Islet precursor cell (in vitro differentiated cells): Measurements from ENCODE around the gene TMEM164.

ENCODE experiments used
- DNase-seq: peaks from one replicate; pipeline ENCODE4 v3.0.0-alpha.2; 2018

Gene TMEM164

GRCh38 chrX:110086162-110086915, 83.4 kb downstream of the TMEM164 start:
- DNase-seq, result no peak

- no peak for DNase-seq
Observed at GRCh38 chrX:110086916-110087484, 84.1 kb downstream of the TMEM164 start.

DNA sequence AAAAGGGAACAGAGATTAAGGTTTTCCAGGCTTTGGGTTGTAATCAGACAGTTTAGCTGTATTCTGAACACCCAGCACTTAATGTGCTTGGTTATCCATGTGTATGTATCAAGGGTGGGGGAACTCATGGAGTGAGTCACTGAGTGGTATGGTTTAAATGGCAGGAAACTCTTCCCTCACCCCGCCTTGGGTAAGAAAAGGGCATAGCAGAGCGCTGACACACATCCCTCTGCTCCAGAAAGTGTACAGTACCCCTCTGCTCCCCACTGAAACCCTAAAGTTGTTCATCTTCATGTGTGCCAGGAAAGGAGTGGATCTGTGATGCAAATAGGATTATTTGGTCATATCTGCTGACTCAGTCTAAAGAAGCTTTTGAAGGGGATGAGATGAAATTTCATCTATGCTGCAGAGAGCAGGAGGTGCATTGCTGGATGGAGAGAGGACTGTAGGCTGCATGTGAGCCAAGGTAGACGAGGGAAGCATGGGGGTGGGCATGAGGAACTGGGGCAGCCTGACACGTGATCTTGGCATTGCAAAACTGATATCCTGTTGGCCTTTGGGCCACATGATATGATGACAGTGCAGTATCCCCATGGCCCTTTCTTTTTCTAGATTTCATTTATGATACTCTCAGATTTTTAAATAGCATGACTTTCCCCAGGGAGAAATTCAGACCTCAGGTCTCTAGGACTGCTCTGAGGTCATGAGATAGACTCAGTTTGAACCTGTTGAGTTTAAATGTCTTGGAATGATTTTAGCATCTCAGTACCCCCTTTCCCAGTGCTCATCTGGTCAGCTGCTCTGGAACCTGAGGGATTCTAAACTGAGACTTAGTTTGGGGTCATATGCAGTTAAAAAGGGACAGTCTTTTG, 84.8 kb downstream of the TMEM164 start:
- peak; percentile 65 for DNase-seq

- no peak for DNase-seq
Observed at GRCh38 chrX:110089656-110090403, 86.9 kb downstream of the TMEM164 start.

- no peak for DNase-seq
Observed at GRCh38 chrX:110097920-110098319, 95.0 kb downstream of the TMEM164 start.

GRCh38 chrX:110103344-110103743, 100.4 kb downstream of the TMEM164 start:
- no peak for DNase-seq

GRCh38 chrX:110104078-110104477, 101.2 kb downstream of the TMEM164 start:
- no peak for DNase-seq

DNA sequence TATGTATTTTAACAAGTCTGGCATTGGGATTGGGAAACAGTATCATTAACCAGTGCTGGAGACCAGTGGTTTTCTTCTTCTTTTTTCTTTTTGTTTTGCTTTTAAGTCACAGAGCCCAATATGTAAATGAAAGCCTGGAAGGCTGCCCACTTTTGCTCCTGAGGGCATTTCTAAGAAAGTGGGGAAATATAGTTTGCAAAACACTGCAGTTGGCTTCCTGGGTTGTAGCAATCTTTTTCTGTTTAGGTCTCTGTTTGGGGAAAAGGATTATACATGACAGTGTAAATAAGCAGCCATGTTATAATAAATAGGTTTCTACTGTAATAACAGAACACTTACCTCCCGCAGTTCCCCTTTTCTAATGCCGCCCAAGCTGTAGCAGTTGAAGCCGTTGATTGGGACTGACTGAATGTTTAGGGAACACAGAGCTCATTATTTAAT, 105.5 kb downstream of the TMEM164 start:
- no peak for DNase-seq

DNA sequence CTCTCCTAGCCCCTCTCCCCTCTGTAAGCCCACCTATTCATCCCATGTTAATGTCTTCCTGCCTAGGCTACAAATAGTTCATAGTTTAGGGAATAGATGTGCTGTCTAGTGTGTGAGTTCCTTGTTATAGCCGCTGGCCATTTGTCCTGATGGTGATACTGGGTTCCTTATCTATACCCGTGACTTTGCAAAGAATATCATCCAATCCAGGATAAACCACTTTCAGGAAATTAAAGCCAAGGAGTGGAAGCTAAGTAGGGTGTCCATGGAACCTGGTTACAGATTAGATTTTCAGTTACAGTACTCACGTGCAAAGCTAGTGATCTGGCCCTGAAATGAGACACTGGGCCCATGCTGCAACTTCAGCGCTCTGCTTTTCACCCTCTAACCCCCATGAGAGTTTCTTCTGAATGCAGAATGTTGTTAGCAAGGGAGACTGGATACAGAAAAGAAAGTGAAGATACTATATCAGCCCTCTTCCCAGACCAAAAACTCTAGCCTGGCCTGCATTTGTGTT, 111.4 kb downstream of the TMEM164 start:
- no peak for DNase-seq

GRCh38 chrX:110116066-110116980, 113.4 kb downstream of the TMEM164 start:
- no peak for DNase-seq

DNA sequence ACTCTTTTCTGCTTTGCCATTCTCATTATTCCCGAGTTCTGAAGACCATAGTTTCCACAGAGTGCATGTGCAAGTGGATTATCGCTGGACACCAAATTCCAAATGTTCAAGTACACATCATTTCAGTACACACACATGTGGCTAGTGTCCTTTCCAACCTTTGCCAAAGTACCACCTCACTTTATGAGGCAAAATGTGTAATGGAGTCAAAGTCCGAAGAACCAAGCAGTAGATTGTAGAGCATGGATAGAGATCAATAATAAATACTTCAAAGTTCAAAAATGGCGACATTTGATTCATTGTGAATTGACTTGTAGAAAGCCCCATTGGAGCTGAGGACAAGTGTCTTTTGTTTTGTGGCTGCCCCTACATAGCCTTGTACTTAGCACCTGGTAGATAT, 115.6 kb downstream of the TMEM164 start:
- DNase-seq, result no peak

- no peak for DNase-seq
Observed at GRCh38 chrX:110119480-110119879, 116.6 kb downstream of the TMEM164 start.

- DNase-seq, result no peak
Observed at GRCh38 chrX:110120025-110120424, 117.1 kb downstream of the TMEM164 start.

GRCh38 chrX:110123331-110123782, 120.4 kb downstream of the TMEM164 start:
- no peak for DNase-seq

- no peak for DNase-seq
Observed at GRCh38 chrX:110125446-110126162, 122.7 kb downstream of the TMEM164 start.

GRCh38 chrX:110131031-110131430, 128.1 kb downstream of the TMEM164 start:
- DNase-seq, result no peak

GRCh38 chrX:110132450-110133114, 129.7 kb downstream of the TMEM164 start:
- DNase-seq, result no peak

- DNase-seq, result no peak
Observed at GRCh38 chrX:110133735-110134370, 130.9 kb downstream of the TMEM164 start.

DNA sequence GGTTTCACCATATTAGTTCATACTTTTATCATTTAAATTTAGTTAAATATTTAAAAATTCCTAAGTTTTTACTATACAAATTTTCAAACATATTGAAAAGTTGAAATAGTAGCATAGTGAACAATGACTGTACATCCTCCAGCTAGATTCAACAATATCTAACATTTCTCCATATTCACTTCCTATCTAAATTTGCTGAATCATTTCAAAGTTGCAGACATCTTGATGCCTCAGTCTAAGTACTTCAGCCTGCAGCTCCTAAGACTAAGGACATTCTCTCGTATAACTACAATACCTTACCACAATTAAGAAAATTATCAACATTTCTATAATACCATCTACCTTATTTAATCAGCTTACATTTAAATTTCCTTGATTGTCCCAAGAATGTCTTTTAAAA, 132.7 kb downstream of the TMEM164 start:
- DNase-seq, result no peak

DNA sequence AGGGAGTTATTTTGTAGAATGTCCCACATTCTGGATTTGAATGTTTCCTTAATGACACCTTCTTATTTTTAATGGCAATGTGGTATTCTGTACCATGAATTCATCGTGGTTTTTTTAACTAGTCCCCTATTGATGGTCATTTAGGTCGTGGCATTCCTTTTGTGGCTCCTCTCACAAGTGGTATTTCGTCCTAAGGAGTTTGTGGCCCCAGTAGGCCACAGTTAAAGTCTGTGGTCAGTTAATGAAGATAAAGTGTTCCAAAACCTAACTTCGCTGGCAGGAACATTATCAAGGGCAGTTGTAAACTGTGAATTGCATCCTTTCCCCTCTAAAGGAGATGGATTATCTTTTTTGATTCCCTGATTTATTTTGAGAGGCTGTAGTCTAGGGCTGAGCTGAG, 133.2 kb downstream of the TMEM164 start:
- no peak for DNase-seq
